ENCODE results near the gene TSPAN13.

DNA sequence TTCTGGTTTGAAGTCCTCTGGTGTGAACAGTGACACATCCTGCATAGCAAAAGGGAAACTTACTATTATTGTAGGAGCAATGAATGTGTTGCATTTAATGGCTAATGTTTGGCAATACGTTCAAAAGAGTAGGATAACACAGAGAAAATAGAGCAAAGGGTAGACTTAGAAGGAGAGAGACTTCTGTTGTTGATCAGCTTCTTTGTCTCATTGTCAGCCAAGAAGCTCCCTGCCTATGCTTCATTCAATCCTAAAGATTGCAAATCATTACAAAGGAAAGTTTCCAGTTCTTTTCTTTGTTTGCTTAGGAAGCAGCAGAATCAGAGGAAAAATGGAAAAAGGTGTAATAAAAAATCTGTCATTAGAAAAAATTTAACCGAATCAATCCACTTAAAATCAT lies 7.9 kb upstream of the TSPAN13 start:
- TF ChIP-seq, protein P1, sequence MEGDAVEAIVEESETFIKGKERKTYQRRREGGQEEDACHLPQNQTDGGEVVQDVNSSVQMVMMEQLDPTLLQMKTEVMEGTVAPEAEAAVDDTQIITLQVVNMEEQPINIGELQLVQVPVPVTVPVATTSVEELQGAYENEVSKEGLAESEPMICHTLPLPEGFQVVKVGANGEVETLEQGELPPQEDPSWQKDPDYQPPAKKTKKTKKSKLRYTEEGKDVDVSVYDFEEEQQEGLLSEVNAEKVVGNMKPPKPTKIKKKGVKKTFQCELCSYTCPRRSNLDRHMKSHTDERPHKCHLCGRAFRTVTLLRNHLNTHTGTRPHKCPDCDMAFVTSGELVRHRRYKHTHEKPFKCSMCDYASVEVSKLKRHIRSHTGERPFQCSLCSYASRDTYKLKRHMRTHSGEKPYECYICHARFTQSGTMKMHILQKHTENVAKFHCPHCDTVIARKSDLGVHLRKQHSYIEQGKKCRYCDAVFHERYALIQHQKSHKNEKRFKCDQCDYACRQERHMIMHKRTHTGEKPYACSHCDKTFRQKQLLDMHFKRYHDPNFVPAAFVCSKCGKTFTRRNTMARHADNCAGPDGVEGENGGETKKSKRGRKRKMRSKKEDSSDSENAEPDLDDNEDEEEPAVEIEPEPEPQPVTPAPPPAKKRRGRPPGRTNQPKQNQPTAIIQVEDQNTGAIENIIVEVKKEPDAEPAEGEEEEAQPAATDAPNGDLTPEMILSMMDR (IDR thresholded peaks at IDR 0.05) = no peak
- TF ChIP-seq POLR2A (IDR thresholded peaks at IDR 0.05) (no peak), POLR2AphosphoS5 (IDR thresholded peaks at IDR 0.05) (no peak)
